ENCODE data around the gene PTDSS2. TPM values are rescaled to one million over a fixed set of nuclear protein-coding genes. Genes with fewer than 3 reads are reported as not detected.

Gene PTDSS2
- total and polyA plus RNA-seq, 4 donors: 5.1 to 15.6 (median 10.2) TPM

DNA sequence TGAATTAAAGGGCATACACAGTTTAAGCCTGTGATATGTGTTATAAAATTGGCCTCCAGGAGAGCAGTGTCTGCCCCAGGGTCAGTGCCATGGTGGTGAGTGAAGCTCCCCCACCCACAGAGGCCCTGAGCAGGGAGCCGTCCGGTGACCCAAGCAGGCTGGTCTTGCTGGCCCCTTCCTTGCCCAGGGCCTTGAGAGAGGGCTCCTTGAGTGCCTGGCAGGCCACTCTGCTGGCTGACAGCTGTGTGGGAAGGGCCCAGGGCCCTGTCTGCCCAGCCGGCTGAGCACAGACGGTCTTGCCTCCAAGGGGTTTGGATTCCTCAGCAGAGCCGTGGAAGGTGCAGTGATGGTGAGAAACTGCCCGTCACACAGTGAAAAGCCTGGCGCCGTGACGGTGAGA is 25.9 kb downstream of the PTDSS2 start:
- Histone ChIP-seq H3K4me1 (ENCODE audit: control insufficient read depth in 4 of 4, insufficient read depth in 4 of 4, low read length in 3 of 4) (no peaks in the 10 kb centered on the region), H3K27ac (ENCODE audit: low read depth in 1 of 2, low read length in 2 of 2) (no peak overlapping the region), H3K27me3 (ENCODE audit: control insufficient read depth in 4 of 4, insufficient read depth in 4 of 4, low read length in 3 of 4) (no peaks in the 10 kb centered on the region), H3K4me3 (ENCODE audit: low read depth in 1 of 3, low read length in 3 of 3) (no peak overlapping the region), H3K9ac (ENCODE audit: low read depth in 1 of 2, low read length in 2 of 2) (no peak overlapping the region), H3K9me3 (ENCODE audit: control insufficient read depth in 4 of 4, low read length in 3 of 4) (no peaks in the 10 kb centered on the region), H3K36me3 (ENCODE audit: control insufficient read depth in 4 of 4, insufficient read depth in 3 of 4, low read depth in 1 of 4, low read length in 3 of 4) (no peaks in the 10 kb centered on the region)
- no peak for DNase-seq (ENCODE audit: low spot score)
- 96% methylated on average over 9 of the region's 9 CpGs for WGBS
- TF ChIP-seq FOXA1 (IDR thresholded peaks at IDR 0.05): no peak
- TF ChIP-seq HNF4G (IDR thresholded peaks at IDR 0.05): no peak
- no peak for TF ChIP-seq SP1 (IDR thresholded peaks at IDR 0.05)
- no peak for TF ChIP-seq MAX (IDR thresholded peaks at IDR 0.05)

DNA sequence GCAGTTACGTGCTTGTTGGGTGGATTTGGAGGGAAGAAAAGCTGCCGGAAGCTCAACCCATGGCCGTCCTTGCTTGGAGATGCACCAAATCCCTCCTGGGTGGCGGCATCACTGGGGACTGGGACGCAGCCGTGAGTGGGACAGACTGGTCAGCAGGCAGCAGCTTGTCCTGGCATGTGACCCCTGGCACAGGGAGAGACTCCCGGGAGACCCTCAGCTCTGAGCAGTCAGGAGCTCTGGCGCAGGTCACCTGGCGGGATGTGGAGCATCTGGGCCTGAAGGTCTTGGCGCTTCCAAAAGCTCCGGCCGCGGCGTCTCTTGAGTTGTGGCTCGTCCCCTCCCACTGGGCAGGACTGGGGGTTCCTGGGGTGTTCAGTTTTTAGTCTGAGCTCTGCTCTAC is 26.3 kb downstream of the PTDSS2 start:
- H3K27me3 ChIP-seq (ENCODE audit: control insufficient read depth in 4 of 4, insufficient read depth in 4 of 4, low read length in 3 of 4): no peaks in the 10 kb centered on the region
- H3K27ac ChIP-seq (ENCODE audit: low read depth in 1 of 2, low read length in 2 of 2): no peak overlapping the region
- H3K4me1 ChIP-seq (ENCODE audit: control insufficient read depth in 4 of 4, insufficient read depth in 4 of 4, low read length in 3 of 4): no peaks in the 10 kb centered on the region
- no peaks in the 10 kb centered on the region for H3K9me3 ChIP-seq (ENCODE audit: control insufficient read depth in 4 of 4, low read length in 3 of 4)
- no peaks in the 10 kb centered on the region for H3K36me3 ChIP-seq (ENCODE audit: control insufficient read depth in 4 of 4, insufficient read depth in 3 of 4, low read depth in 1 of 4, low read length in 3 of 4)
- no peak overlapping the region for H3K4me3 ChIP-seq (ENCODE audit: low read depth in 1 of 3, low read length in 3 of 3)
- DNase-seq (ENCODE audit: low spot score): no peak
- TF ChIP-seq RAD21 (IDR thresholded peaks at IDR 0.05): no peak
- no peak for TF ChIP-seq HNF4G (IDR thresholded peaks at IDR 0.05)
- TF ChIP-seq FOXA1 (IDR thresholded peaks at IDR 0.05): no peak
- TF ChIP-seq EGR1 (IDR thresholded peaks at IDR 0.05; ENCODE audit: low read depth in 2 of 2): no peak
- TF ChIP-seq JUND (IDR thresholded peaks at IDR 0.05): no peak
- no peak for TF ChIP-seq HNF4A (conservative IDR thresholded peaks at IDR 0.05)
- TF ChIP-seq, protein P1, sequence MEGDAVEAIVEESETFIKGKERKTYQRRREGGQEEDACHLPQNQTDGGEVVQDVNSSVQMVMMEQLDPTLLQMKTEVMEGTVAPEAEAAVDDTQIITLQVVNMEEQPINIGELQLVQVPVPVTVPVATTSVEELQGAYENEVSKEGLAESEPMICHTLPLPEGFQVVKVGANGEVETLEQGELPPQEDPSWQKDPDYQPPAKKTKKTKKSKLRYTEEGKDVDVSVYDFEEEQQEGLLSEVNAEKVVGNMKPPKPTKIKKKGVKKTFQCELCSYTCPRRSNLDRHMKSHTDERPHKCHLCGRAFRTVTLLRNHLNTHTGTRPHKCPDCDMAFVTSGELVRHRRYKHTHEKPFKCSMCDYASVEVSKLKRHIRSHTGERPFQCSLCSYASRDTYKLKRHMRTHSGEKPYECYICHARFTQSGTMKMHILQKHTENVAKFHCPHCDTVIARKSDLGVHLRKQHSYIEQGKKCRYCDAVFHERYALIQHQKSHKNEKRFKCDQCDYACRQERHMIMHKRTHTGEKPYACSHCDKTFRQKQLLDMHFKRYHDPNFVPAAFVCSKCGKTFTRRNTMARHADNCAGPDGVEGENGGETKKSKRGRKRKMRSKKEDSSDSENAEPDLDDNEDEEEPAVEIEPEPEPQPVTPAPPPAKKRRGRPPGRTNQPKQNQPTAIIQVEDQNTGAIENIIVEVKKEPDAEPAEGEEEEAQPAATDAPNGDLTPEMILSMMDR (IDR thresholded peaks at IDR 0.05; ENCODE audit: low read depth, low read length, missing input control): no peak
- TF ChIP-seq, protein P2, sequence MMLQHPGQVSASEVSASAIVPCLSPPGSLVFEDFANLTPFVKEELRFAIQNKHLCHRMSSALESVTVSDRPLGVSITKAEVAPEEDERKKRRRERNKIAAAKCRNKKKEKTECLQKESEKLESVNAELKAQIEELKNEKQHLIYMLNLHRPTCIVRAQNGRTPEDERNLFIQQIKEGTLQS (IDR thresholded peaks at IDR 0.05): no peak
- H3K9ac ChIP-seq (ENCODE audit: low read depth in 1 of 2, low read length in 2 of 2): no peak overlapping the region
- 97% methylated on average over 15 of the region's 15 CpGs for WGBS

- H3K9ac ChIP-seq (ENCODE audit: low read depth in 1 of 2, low read length in 2 of 2): no peak overlapping the region
- no peaks in the 10 kb centered on the region for H3K36me3 ChIP-seq (ENCODE audit: control insufficient read depth in 4 of 4, insufficient read depth in 3 of 4, low read depth in 1 of 4, low read length in 3 of 4)
- WGBS: 90% methylated on average over 16 of the region's 16 CpGs
- no peak overlapping the region for H3K4me3 ChIP-seq (ENCODE audit: low read depth in 1 of 3, low read length in 3 of 3)
- no peak for TF ChIP-seq SP1 (IDR thresholded peaks at IDR 0.05)
- TF ChIP-seq, protein P3, sequence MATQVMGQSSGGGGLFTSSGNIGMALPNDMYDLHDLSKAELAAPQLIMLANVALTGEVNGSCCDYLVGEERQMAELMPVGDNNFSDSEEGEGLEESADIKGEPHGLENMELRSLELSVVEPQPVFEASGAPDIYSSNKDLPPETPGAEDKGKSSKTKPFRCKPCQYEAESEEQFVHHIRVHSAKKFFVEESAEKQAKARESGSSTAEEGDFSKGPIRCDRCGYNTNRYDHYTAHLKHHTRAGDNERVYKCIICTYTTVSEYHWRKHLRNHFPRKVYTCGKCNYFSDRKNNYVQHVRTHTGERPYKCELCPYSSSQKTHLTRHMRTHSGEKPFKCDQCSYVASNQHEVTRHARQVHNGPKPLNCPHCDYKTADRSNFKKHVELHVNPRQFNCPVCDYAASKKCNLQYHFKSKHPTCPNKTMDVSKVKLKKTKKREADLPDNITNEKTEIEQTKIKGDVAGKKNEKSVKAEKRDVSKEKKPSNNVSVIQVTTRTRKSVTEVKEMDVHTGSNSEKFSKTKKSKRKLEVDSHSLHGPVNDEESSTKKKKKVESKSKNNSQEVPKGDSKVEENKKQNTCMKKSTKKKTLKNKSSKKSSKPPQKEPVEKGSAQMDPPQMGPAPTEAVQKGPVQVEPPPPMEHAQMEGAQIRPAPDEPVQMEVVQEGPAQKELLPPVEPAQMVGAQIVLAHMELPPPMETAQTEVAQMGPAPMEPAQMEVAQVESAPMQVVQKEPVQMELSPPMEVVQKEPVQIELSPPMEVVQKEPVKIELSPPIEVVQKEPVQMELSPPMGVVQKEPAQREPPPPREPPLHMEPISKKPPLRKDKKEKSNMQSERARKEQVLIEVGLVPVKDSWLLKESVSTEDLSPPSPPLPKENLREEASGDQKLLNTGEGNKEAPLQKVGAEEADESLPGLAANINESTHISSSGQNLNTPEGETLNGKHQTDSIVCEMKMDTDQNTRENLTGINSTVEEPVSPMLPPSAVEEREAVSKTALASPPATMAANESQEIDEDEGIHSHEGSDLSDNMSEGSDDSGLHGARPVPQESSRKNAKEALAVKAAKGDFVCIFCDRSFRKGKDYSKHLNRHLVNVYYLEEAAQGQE (IDR thresholded peaks at IDR 0.05): no peak
- TF ChIP-seq MAX (IDR thresholded peaks at IDR 0.05): no peak
- TF ChIP-seq JUND (IDR thresholded peaks at IDR 0.05): no peak
- TF ChIP-seq HNF4G (IDR thresholded peaks at IDR 0.05): no peak
- TF ChIP-seq, protein P1 (IDR thresholded peaks at IDR 0.05; ENCODE audit: low read depth, low read length, missing input control): no peak
- no peak for TF ChIP-seq HNF4A (conservative IDR thresholded peaks at IDR 0.05)
- TF ChIP-seq TAF1 (conservative IDR thresholded peaks at IDR 0.05): no peak
- TF ChIP-seq EGR1 (IDR thresholded peaks at IDR 0.05; ENCODE audit: low read depth in 2 of 2): no peak
- TF ChIP-seq FOXA1 (IDR thresholded peaks at IDR 0.05): no peak
- no peak for TF ChIP-seq RXRA (IDR thresholded peaks at IDR 0.05)
- TF ChIP-seq, protein P2 (IDR thresholded peaks at IDR 0.05): no peak
- no peak for TF ChIP-seq NR2F2 (IDR thresholded peaks at IDR 0.05)
- DNase-seq (ENCODE audit: low spot score): no peak
- no peaks in the 10 kb centered on the region for H3K4me1 ChIP-seq (ENCODE audit: control insufficient read depth in 4 of 4, insufficient read depth in 4 of 4, low read length in 3 of 4)
- H3K9me3 ChIP-seq (ENCODE audit: control insufficient read depth in 4 of 4, low read length in 3 of 4): no peaks in the 10 kb centered on the region
- H3K27me3 ChIP-seq (ENCODE audit: control insufficient read depth in 4 of 4, insufficient read depth in 4 of 4, low read length in 3 of 4): no peaks in the 10 kb centered on the region
- H3K27ac ChIP-seq (ENCODE audit: low read depth in 1 of 2, low read length in 2 of 2): no peak overlapping the region
These were observed 27.1 kb downstream of the PTDSS2 start for GRCh38 chr11:477052-477715.
